Uterus (tissue), 4 donors: ENCODE data around the gene NABP1. TPM values are rescaled to one million over a fixed set of nuclear protein-coding genes. Genes with fewer than 3 reads are reported as not detected.

Experiments
- DNase-seq, 2 donors: peaks; one replicate each; pipeline ENCODE4 v3.0.0-alpha.2; 2019 to 2020
- H3K27ac ChIP-seq, 2 donors: fragments of 200-600 bp; sonication (generic); 1 replicate in 1 of 2; 2 replicates in 1 of 2; pipeline ENCODE4 v1.5.1; 2016 to 2018
- H3K27me3 ChIP-seq, 2 donors: fragments of 200-600 bp; sonication (generic); one replicate each; pipeline ENCODE4 v1.5.1; 2018 to 2019; ENCODE audit warnings: control low read depth in 1 of 2
- H3K36me3 ChIP-seq, 2 donors: fragments of 200-600 bp; sonication (generic); one replicate each; pipeline ENCODE4 v1.5.1; 2019; ENCODE audit warnings: control low read depth in 1 of 2
- H3K4me1 ChIP-seq, 2 donors: fragments of 200-600 bp; sonication (generic); one replicate each; pipeline ENCODE4 v1.5.1; 2018 to 2019; ENCODE audit warnings: control low read depth in 1 of 2
- H3K4me3 ChIP-seq, 2 donors: fragments of 200-600 bp; sonication (generic); 1 replicate in 1 of 2; 2 replicates in 1 of 2; pipeline ENCODE4 v1.5.1; 2018 to 2019; ENCODE audit warnings: mild to moderate bottlenecking in 1 of 2
- H3K9me3 ChIP-seq, 2 donors: fragments of 200-600 bp; sonication (generic); one replicate each; pipeline ENCODE4 v1.5.1; 2019; ENCODE audit warnings: control low read depth in 1 of 2
- POLR2A ChIP-seq, 2 donors: fragments of 450-650 bp; IDR thresholded peaks; one replicate each; pipeline ENCODE4 v1.6.1; 2016; ENCODE audit warnings: antibody characterized with exemption in 2 of 2, mild to moderate bottlenecking in 1 of 2, moderate library complexity in 1 of 2
- intact Hi-C: fragments of 100-400 bp; cut with DNase I; formaldehyde crosslinking; loops from one replicate; pipeline ENCODE4 v1.15.1; 2023; ENCODE audit warnings: low total_unique reads
- total RNA-seq, 4 donors: library from RNA; depleted of rRNA in 3 of 4; stranded (reverse); fragments of >200 nt in 3 of 4; gene quantifications; one replicate each; pipeline versions ENCODE4 v1.1.0 to v1.2.4, GENCODE V29; 2014 to 2023
- TF ChIP-seq, protein P1 (sequence below), 4 experiments: fragments of 200-600 bp in 2 of 4; fragments of 450-650 bp in 2 of 4; sonication (generic) in 2 of 4; IDR thresholded peaks; one replicate each; pipeline ENCODE4 v1.5.1; 2016 to 2019; ENCODE audit warnings: antibody characterized with exemption in 4 of 4, mild to moderate bottlenecking in 2 of 4, moderate library complexity in 1 of 4
- donor health status: DM: yes; HTN: yes; CAD: no.

Gene NABP1
- total RNA-seq, 4 donors from 2014 or later = 2.3 to 43.3 (median 22.2) TPM

- H3K4me3 ChIP-seq = no peak overlapping the region
- TF ChIP-seq, protein P1, sequence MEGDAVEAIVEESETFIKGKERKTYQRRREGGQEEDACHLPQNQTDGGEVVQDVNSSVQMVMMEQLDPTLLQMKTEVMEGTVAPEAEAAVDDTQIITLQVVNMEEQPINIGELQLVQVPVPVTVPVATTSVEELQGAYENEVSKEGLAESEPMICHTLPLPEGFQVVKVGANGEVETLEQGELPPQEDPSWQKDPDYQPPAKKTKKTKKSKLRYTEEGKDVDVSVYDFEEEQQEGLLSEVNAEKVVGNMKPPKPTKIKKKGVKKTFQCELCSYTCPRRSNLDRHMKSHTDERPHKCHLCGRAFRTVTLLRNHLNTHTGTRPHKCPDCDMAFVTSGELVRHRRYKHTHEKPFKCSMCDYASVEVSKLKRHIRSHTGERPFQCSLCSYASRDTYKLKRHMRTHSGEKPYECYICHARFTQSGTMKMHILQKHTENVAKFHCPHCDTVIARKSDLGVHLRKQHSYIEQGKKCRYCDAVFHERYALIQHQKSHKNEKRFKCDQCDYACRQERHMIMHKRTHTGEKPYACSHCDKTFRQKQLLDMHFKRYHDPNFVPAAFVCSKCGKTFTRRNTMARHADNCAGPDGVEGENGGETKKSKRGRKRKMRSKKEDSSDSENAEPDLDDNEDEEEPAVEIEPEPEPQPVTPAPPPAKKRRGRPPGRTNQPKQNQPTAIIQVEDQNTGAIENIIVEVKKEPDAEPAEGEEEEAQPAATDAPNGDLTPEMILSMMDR (IDR thresholded peaks at IDR 0.05) = no peak
- TF ChIP-seq POLR2A (IDR thresholded peaks at IDR 0.05) = no peak
- H3K27ac ChIP-seq = no peak overlapping the region
- peaks cover 0 to 4% of the 10 kb centered on the region in 2 donors for H3K4me1 ChIP-seq
- no peaks in the 10 kb centered on the region for H3K9me3 ChIP-seq
- intact Hi-C loops = loop anchor here (10.0 kb wide), 1 partner anchor 127 kb away; no protein-coding TSS in a partner anchor
- H3K36me3 ChIP-seq = no peaks in the 10 kb centered on the region
- H3K27me3 ChIP-seq = no peaks in the 10 kb centered on the region
- DNase-seq = no peak
Measured at GRCh38 chr2:191691898-191692297, 14.0 kb downstream of the NABP1 start.

- Histone ChIP-seq H3K27ac (no peak overlapping the region), H3K9me3 (no peaks in the 10 kb centered on the region), H3K36me3 (no peaks in the 10 kb centered on the region), H3K4me1 (peaks cover 0 to 4% of the 10 kb centered on the region in 2 donors), H3K4me3 (no peak overlapping the region), H3K27me3 (no peaks in the 10 kb centered on the region)
- DNase-seq = no peak
- intact Hi-C loops = loop anchor here (10.0 kb wide), 1 partner anchor 128 kb away; no protein-coding TSS in a partner anchor
- no peak for TF ChIP-seq POLR2A (IDR thresholded peaks at IDR 0.05)
- TF ChIP-seq, protein P1 (IDR thresholded peaks at IDR 0.05) = no peak
Measured at GRCh38 chr2:191692502-191693115, 14.7 kb downstream of the NABP1 start.

GRCh38 chr2:191693166-191693565, 15.2 kb downstream of the NABP1 start:
- Histone ChIP-seq H3K9me3 (no peaks in the 10 kb centered on the region), H3K27ac (no peak overlapping the region), H3K4me1 (peaks cover 0 to 4% of the 10 kb centered on the region in 2 donors), H3K27me3 (no peaks in the 10 kb centered on the region), H3K36me3 (no peaks in the 10 kb centered on the region), H3K4me3 (no peak overlapping the region)
- intact Hi-C loops = loop anchor here (10.0 kb wide), 1 partner anchor 128 kb away; no protein-coding TSS in a partner anchor
- no peak for DNase-seq
- TF ChIP-seq, protein P1 (IDR thresholded peaks at IDR 0.05) = no peak
- TF ChIP-seq POLR2A (IDR thresholded peaks at IDR 0.05) = no peak

DNA sequence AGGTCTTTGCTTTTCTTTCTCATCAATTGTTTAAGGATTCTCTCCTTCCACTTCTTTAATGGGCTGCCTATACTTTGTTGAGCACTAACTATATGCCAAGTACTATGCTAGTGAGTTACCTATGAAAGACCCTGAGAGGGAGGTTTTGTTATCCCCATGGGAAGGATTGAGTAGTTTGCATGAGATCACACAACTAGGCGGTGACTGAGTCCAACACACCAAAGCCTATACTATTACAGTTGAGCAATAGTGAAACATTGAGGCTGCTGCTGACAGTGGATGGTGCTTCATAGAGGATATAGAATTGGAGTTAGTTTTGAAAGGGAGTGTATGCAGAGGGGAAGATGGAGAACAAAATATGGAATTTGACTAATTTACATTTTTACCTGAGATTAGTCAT, 15.8 kb downstream of the NABP1 start:
- no peaks in the 10 kb centered on the region for H3K27me3 ChIP-seq
- H3K27ac ChIP-seq = no peak overlapping the region
- no peak overlapping the region for H3K4me3 ChIP-seq
- H3K4me1 ChIP-seq = peaks cover 0 to 4% of the 10 kb centered on the region in 2 donors
- H3K36me3 ChIP-seq = no peaks in the 10 kb centered on the region
- intact Hi-C loops = loop anchor here (10.0 kb wide), 1 partner anchor 129 kb away; no protein-coding TSS in a partner anchor
- H3K9me3 ChIP-seq = no peaks in the 10 kb centered on the region
- DNase-seq = no peak
- no peak for TF ChIP-seq POLR2A (IDR thresholded peaks at IDR 0.05)
- TF ChIP-seq, protein P1 (IDR thresholded peaks at IDR 0.05) = no peak

- peak in 1 of 2 donors; percentile 24 for DNase-seq
- Histone ChIP-seq H3K4me1 (peaks cover 0 to 2% of the 10 kb centered on the region in 2 donors), H3K9me3 (no peaks in the 10 kb centered on the region), H3K27me3 (no peaks in the 10 kb centered on the region), H3K4me3 (no peak overlapping the region), H3K36me3 (no peaks in the 10 kb centered on the region), H3K27ac (no peak overlapping the region)
- intact Hi-C loops = loop anchor here (10.0 kb wide), 1 partner anchor 131 kb away; no protein-coding TSS in a partner anchor
- TF ChIP-seq POLR2A (IDR thresholded peaks at IDR 0.05) = no peak
- TF ChIP-seq, protein P1 (IDR thresholded peaks at IDR 0.05) = no peak
Measured at GRCh38 chr2:191696001-191696400, 18.1 kb downstream of the NABP1 start.
